DND-41 (cell line): Measurements from ENCODE around the gene CEACAM16.

ENCODE experiments used
- CTCF ChIP-seq: IDR thresholded peaks from 2 replicates; pipeline ENCODE4 v1.5.1; 2012; ENCODE audit warnings: borderline replicate concordance, low read length, moderate library complexity, mild to moderate bottlenecking; ENCODE audit not compliant: poor library complexity, severe bottlenecking; ENCODE audit errors: extremely low read depth
- EZH2 ChIP-seq: IDR thresholded peaks from 3 replicates; pipeline ENCODE4 v1.6.1; 2012; ENCODE audit warnings: borderline replicate concordance, low read depth, mild to moderate bottlenecking, moderate library complexity, low read length, inconsistent platforms; ENCODE audit not compliant: severe bottlenecking

DNA sequence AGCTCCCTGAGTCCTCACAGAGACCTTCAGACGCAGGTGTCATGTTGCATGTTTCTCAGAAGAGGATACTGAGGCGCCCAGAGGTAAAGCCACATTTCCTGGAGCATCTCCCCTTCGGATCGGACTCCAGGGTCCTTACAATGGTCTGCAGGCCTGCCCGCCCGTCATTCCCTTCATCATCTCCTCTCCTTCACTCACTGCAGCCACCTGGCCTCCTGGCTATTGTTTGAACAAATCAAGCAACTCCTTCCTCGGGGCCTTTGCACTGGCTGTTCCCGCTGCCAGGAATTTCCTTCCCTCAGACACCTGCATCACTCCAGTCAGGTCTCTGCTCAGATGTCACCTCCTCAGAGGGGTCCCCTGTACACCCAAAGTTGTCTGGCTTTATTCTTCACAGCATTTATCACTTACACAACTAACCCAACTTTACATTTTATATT, 20.3 kb downstream of the CEACAM16 start:
- TF ChIP-seq CTCF (no peak), EZH2 (no peak)
